Upper lobe of left lung (tissue), 6 donors: ENCODE results near the gene B4GALNT3. TPM values are rescaled to one million over a fixed set of nuclear protein-coding genes. Genes with fewer than 3 reads are reported as not detected.

Source experiments
- ATAC-seq, 2 donors: fragments of 200-7000 bp; cut with Tn5 transposase; one replicate each; pipeline ENCODE4 v1.9.1; 2022; ENCODE audit warnings: mild to moderate bottlenecking in 2 of 2, moderate library complexity in 2 of 2; ENCODE audit not compliant: low FRiP score in 2 of 2
- DNase-seq, 2 donors: peaks; one replicate each; pipeline ENCODE4 v3.0.0-alpha.2; 2019 to 2020
- H3K27ac ChIP-seq, 4 donors: fragments of 200-600 bp; sonication (generic); one replicate each; pipeline ENCODE4 v1.5.1; 2016 to 2019
- H3K27me3 ChIP-seq, 4 donors: fragments of 200-600 bp; sonication (generic); one replicate each; pipeline ENCODE4 v1.5.1; 2017 to 2019
- H3K36me3 ChIP-seq, 4 donors: fragments of 200-600 bp; sonication (generic); one replicate each; pipeline ENCODE4 v1.5.1; 2016 to 2019
- H3K4me1 ChIP-seq, 4 donors: fragments of 200-600 bp; sonication (generic); one replicate each; pipeline ENCODE4 v1.5.1; 2018 to 2019
- H3K4me3 ChIP-seq, 4 donors: fragments of 200-600 bp; sonication (generic); one replicate each; pipeline ENCODE4 v1.5.1; 2017 to 2019; ENCODE audit warnings: mild to moderate bottlenecking in 2 of 4, moderate library complexity in 1 of 4
- H3K9me3 ChIP-seq, 4 donors: fragments of 200-600 bp; sonication (generic); one replicate each; pipeline ENCODE4 v1.5.1; 2018 to 2019
- EP300 ChIP-seq, 4 donors: sonication (generic); formaldehyde crosslinking; IDR thresholded peaks; one replicate each; pipeline ENCODE4 v1.5.1; 2017; ENCODE audit warnings: antibody characterized with exemption in 4 of 4, control low read depth in 2 of 4
- POLR2A ChIP-seq, 4 donors: fragments of 450-650 bp; IDR thresholded peaks; one replicate each; pipeline ENCODE4 v1.5.1; 2016 to 2017; ENCODE audit warnings: antibody characterized with exemption in 4 of 4, mild to moderate bottlenecking in 2 of 4
- POLR2AphosphoS5 ChIP-seq, 2 donors: sonication (generic); formaldehyde crosslinking; IDR thresholded peaks; one replicate each; pipeline ENCODE4 v1.5.1; 2017; ENCODE audit warnings: antibody characterized with exemption in 2 of 2
- WGBS, 2 donors: methylation state at CpG; one replicate each; pipeline ENCODE4 v1.1.5; 2017 to 2018; 5-methylcytosine and 5-hydroxymethylcytosine counted together
- total RNA-seq, 6 donors: library from RNA; depleted of rRNA in 4 of 6; stranded (reverse); fragments of >200 nt in 4 of 6; gene quantifications; one replicate each; pipeline versions ENCODE4 v1.1.0 to v1.2.1, GENCODE V29; 2016 to 2021
- TF ChIP-seq, protein P1 (sequence below), 6 experiments: fragments of 450-650 bp in 4 of 6; fragments of 200-600 bp in 2 of 6; sonication (generic) in 2 of 6; IDR thresholded peaks; one replicate each; pipeline ENCODE4 v1.5.1; 2016 to 2019; ENCODE audit warnings: antibody characterized with exemption in 6 of 6
- donor health status: DM: no; HTN: no; CAD: no; lungs with moderate emphysema.
- donor health status: DM: no; HTN: yes; CAD: no; lungs with severe emphysema.

B4GALNT3 gene
- total RNA-seq, 6 donors from 2014 or later = 22.2 to 36.0 (median 26.9) TPM

DNA sequence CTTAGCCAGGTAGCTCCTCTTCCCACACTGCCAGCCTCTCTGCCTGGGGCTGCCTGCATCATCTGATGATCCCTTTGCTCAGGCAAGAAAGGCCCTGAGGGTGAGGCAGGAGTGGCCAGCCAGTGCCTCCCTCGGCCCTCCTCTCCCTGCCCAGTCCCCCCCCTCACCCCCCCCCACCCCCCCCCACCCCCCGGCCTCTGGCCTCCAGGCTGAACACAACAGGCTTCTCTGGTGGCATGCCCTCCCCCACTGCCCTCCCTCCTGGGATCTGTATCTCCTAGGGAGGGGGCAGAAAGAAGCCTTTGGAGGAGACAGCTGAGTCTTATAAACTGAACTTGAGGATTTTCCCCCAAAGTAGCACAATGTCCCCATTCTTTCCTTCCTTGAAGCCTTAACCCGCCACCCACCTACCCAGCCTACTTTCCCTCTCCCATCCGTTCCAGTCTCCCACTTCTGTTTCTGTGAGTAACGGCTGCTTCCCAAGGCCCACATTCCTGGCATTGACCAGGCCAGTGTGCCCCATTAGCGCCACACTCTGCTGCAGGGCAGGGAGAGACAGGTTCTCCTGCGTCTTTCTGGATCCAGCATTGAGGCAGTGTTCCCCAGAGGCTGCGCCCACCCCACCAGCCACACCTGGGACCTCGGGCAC, 82.1 kb downstream of the B4GALNT3 start:
- Histone ChIP-seq H3K27ac (no peak overlapping the region), H3K36me3 (no peaks in the 10 kb centered on the region), H3K4me1 (peaks cover 3 to 9% (median 6%) of the 10 kb centered on the region in 4 donors), H3K27me3 (no peaks in the 10 kb centered on the region), H3K4me3 (no peak overlapping the region), H3K9me3 (no peaks in the 10 kb centered on the region)
- WGBS, 2 donors = 66 to 78% methylated on average over 8 to 9 of the region's 9 CpGs
- DNase-seq (no peak), ATAC-seq (no peak)
- TF ChIP-seq EP300 (IDR thresholded peaks at IDR 0.05) (no peak), POLR2AphosphoS5 (IDR thresholded peaks at IDR 0.05) (no peak), POLR2A (IDR thresholded peaks at IDR 0.05) (no peak)

DNA sequence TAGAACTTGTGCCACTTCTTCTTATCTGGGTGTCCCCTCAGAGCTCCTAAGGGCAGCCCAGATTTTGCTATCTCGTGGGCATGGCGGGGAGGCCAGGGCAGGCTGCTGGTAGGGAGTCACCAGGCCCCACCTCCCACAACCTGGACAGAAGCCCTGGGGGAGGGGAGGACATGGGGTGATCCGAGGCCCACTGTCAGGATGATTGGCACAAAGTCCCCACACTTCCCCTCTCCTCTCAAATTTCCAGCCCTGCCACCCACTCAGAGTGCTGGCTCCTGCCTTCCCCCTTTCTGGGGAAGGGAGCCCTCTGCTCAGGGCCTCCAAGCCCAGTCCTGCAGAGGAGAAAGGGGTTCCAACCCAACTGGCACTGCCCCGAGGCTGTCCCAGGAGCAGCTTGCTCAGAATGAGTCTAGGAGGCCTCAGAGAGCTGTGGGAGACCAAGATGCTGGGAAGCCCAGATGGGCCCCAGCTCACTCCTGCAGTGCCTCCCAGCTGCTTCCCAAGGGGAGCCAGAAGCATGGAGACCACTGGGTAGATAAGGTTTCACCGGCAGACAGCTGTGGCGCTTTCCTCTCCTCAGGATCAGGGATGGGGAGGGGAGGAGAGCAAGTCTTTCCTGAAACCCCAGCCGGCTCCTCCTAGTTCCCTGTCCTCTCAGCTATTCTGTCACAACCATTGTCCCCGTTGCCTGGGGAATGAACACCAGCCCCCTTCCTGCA, 82.8 kb downstream of the B4GALNT3 start:
- Histone ChIP-seq H3K27me3 (no peaks in the 10 kb centered on the region), H3K36me3 (no peaks in the 10 kb centered on the region), H3K27ac (no peak overlapping the region), H3K9me3 (no peaks in the 10 kb centered on the region), H3K4me1 (peaks cover 6 to 13% (median 10%) of the 10 kb centered on the region in 4 donors), H3K4me3 (no peak overlapping the region)
- 74 to 81% methylated on average over 3 to 8 of the region's 8 CpGs for WGBS, 2 donors
- DNase-seq (no peak), ATAC-seq (no peak)
- no peak for TF ChIP-seq POLR2A (IDR thresholded peaks at IDR 0.05)

DNA sequence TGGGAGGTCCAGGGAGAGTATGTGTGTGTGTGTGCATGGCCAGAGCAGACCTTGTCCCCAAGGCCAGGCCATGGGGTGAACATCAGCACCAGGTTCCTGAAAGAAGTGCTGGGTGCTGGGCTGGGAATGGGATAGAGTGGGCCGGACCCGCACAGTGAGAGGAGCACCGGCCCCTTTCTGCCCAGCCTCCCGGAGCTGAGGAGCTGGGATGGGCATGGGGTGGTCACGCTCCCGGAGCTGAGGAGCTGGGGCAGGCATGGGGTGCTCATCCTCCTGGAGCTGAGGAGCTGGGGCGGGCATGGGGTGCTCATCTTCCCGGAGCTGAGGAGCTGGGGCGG, 83.3 kb downstream of the B4GALNT3 start:
- peaks cover 6 to 13% (median 10%) of the 10 kb centered on the region in 4 donors for H3K4me1 ChIP-seq
- no peak for DNase-seq
- no peaks in the 10 kb centered on the region for H3K9me3 ChIP-seq
- no peaks in the 10 kb centered on the region for H3K27me3 ChIP-seq
- ATAC-seq = no peak
- TF ChIP-seq POLR2AphosphoS5 (IDR thresholded peaks at IDR 0.05) (no peak), EP300 (IDR thresholded peaks at IDR 0.05) (no peak), POLR2A (IDR thresholded peaks at IDR 0.05) (no peak)
- TF ChIP-seq, protein P1, sequence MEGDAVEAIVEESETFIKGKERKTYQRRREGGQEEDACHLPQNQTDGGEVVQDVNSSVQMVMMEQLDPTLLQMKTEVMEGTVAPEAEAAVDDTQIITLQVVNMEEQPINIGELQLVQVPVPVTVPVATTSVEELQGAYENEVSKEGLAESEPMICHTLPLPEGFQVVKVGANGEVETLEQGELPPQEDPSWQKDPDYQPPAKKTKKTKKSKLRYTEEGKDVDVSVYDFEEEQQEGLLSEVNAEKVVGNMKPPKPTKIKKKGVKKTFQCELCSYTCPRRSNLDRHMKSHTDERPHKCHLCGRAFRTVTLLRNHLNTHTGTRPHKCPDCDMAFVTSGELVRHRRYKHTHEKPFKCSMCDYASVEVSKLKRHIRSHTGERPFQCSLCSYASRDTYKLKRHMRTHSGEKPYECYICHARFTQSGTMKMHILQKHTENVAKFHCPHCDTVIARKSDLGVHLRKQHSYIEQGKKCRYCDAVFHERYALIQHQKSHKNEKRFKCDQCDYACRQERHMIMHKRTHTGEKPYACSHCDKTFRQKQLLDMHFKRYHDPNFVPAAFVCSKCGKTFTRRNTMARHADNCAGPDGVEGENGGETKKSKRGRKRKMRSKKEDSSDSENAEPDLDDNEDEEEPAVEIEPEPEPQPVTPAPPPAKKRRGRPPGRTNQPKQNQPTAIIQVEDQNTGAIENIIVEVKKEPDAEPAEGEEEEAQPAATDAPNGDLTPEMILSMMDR (IDR thresholded peaks at IDR 0.05) = no peak
- H3K27ac ChIP-seq = no peak overlapping the region
- H3K36me3 ChIP-seq = no peaks in the 10 kb centered on the region
- no peak overlapping the region for H3K4me3 ChIP-seq
- WGBS, 2 donors = 84 to 93% methylated on average over 2 to 9 of the region's 9 CpGs

DNA sequence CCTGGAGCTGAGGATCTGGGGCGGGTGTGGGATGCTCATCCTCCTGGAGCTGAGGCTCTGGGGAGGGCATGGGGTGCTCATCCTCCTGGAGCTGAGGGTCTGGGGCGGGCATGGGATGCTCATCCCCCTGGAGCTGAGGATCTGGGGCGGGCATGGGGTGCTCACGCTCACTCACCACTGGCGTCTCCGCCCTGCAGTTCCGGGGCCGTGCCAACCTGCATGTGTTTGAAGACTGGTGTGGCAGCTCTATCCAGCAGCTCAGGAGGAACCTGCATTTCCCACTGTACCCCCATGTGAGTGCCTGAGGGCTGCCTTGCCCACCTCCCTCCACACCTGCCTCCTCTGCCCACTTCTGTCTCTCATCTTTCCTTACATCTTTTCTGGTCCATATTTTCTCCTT, 84.4 kb downstream of the B4GALNT3 start:
- no peak for DNase-seq
- no peak for TF ChIP-seq POLR2AphosphoS5 (IDR thresholded peaks at IDR 0.05)
- TF ChIP-seq EP300 (IDR thresholded peaks at IDR 0.05) = no peak
- WGBS, 2 donors = 97 to 98% methylated on average over 6 to 7 of the region's 8 CpGs

DNA sequence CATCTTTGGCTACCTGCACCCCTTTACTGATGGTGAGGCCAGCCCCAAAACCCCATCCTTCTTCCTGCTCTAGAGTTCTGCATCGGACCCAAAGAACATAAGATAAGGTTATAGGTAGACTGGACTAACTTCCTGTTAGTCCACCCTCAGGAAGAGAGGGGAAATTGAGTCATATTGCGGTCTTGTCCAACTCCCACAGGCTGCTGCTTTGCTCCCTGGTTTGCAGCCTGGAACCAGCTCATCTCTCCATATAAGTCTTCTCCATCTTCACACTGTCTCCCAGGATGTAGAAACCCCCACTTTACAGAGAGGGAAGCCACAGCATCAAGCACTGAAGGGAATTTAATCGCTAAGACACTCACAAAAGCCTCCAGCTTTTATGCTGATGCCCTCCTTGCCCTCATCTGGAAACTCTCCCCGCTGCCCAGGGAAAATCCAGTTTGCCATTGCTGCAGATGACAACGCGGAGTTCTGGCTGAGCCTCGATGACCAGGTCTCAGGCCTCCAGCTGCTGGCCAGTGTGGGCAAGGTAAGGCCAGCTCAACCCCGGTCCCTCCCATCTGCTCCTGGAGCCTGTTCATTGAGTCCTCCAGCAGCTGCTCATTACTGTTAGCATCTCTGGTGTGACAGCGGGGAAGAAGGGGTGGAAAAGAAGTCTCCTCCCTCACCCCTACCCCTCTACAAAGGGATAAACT, 85.3 kb downstream of the B4GALNT3 start:
- TF ChIP-seq EP300 (IDR thresholded peaks at IDR 0.05) (no peak), POLR2A (IDR thresholded peaks at IDR 0.05) (no peak), POLR2AphosphoS5 (IDR thresholded peaks at IDR 0.05) (no peak)
- TF ChIP-seq, protein P1 (IDR thresholded peaks at IDR 0.05) = no peak
- DNase-seq = no peak
- Histone ChIP-seq H3K36me3 (peaks cover 0 to 2% (median 0%) of the 10 kb centered on the region in 4 donors), H3K27ac (no peak overlapping the region), H3K27me3 (no peaks in the 10 kb centered on the region), H3K4me1 (peaks cover 3 to 13% (median 6%) of the 10 kb centered on the region in 4 donors), H3K9me3 (no peaks in the 10 kb centered on the region), H3K4me3 (no peak overlapping the region)
- no peak for ATAC-seq
- 77 to 80% methylated on average over 9 of the region's 9 CpGs for WGBS, 2 donors

More for the DNA sequence above, 84.4 kb downstream of the B4GALNT3 start:
- peaks cover 3 to 13% (median 6%) of the 10 kb centered on the region in 4 donors for H3K4me1 ChIP-seq
- no peak overlapping the region for H3K4me3 ChIP-seq
- ATAC-seq = no peak
- no peaks in the 10 kb centered on the region for H3K9me3 ChIP-seq
- H3K36me3 ChIP-seq = no peaks in the 10 kb centered on the region
- H3K27me3 ChIP-seq = no peaks in the 10 kb centered on the region
- H3K27ac ChIP-seq = no peak overlapping the region

DNA sequence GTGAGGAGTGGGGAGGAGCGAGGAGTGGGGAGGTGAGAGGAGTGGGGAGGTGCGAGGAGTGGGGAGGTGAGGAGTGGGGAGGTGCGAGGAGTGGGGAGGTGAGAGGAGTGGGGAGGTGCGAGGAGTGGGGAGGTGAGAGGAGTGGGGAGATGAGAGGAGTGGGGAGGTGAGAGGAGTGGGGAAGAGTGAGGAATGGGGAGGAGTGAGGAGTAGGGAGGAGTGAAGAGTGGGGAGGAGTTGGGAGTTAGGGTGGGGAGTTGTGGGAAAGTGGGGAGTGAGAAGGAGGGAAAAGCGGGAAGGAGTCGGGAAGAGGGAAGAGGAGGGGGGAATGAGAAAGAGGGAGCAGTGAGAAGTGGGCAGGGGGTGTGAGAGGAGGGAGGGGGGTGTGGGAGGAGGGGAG, 86.1 kb downstream of the B4GALNT3 start:
- DNase-seq (no peak), ATAC-seq (no peak)
- TF ChIP-seq POLR2A (IDR thresholded peaks at IDR 0.05) (no peak), EP300 (IDR thresholded peaks at IDR 0.05) (no peak), POLR2AphosphoS5 (IDR thresholded peaks at IDR 0.05) (no peak)
- TF ChIP-seq, protein P1 (IDR thresholded peaks at IDR 0.05) = no peak
- Histone ChIP-seq H3K27ac (no peak overlapping the region), H3K4me3 (no peak overlapping the region), H3K27me3 (no peaks in the 10 kb centered on the region), H3K4me1 (peaks cover 3 to 13% (median 6%) of the 10 kb centered on the region in 4 donors), H3K36me3 (peaks cover 0 to 2% (median 0%) of the 10 kb centered on the region in 4 donors), H3K9me3 (no peaks in the 10 kb centered on the region)
- WGBS, 2 donors = 63 to 86% methylated on average over 4 to 6 of the region's 6 CpGs
